GM10266 (cell line): ENCODE data around the gene USP13.
A peak's percentile ranks its signal among the peaks of the same experiment; 100 is the strongest.

Source experiments
- DNase-seq: peaks from one replicate; pipeline ENCODE4 v3.0.0; 2012; ENCODE audit errors: extremely low spot score
- CTCF ChIP-seq: IDR thresholded peaks from 2 replicates; pipeline ENCODE4 v1.5.1; 2012; ENCODE audit warnings: mild to moderate bottlenecking, low read depth; ENCODE audit not compliant: control insufficient read depth, insufficient read depth; ENCODE audit errors: missing control alignments

The USP13 gene

GRCh38 chr3:179719048-179719734 lies 66.4 kb downstream of the USP13 start:
- no peak for DNase-seq
- TF ChIP-seq CTCF = no peak

GRCh38 chr3:179720196-179720595 lies 67.4 kb downstream of the USP13 start:
- no peak for TF ChIP-seq CTCF
- no peak for DNase-seq

GRCh38 chr3:179723617-179724016 lies 70.8 kb downstream of the USP13 start:
- DNase-seq = no peak
- TF ChIP-seq CTCF = no peak

GRCh38 chr3:179726075-179726699 lies 73.3 kb downstream of the USP13 start:
- peak; percentile 53 for DNase-seq
- TF ChIP-seq CTCF = no peak

- DNase-seq = no peak
- TF ChIP-seq CTCF = no peak
Measured at GRCh38 chr3:179729086-179729485, 76.2 kb downstream of the USP13 start.

GRCh38 chr3:179729981-179730380 lies 77.1 kb downstream of the USP13 start:
- DNase-seq = no peak
- no peak for TF ChIP-seq CTCF

- no peak for TF ChIP-seq CTCF
- no peak for DNase-seq
Measured at GRCh38 chr3:179730506-179730905, 77.7 kb downstream of the USP13 start.
